Activated CD4-positive, alpha-beta T cell treated with anti-CD3 and anti-CD28 coated beads, Interleukin-2, amount 10 ng/mL, durations not matched to agents 7 days and 5 days (primary cell): ENCODE results near the gene MAGEA8. TPM values are rescaled to one million over a fixed set of nuclear protein-coding genes. Genes with fewer than 3 reads are reported as not detected.
"Not testable (repeated sequence)": the region's sequence is repeated elsewhere in the genome, so short reads cannot be mapped to it uniquely, and the experiment has no call there.

ENCODE experiments used
- CTCF ChIA-PET: fragments of 350-600 bp; sonication (Branson Sonifier 250); formaldehyde crosslinking; loops from one replicate; lab custom pipeline; 2021; ENCODE audit warnings: antibody characterized with exemption; lab: Charles Lee
- POLR2A ChIA-PET: fragments of 350-600 bp; sonication (Branson Sonifier 250); formaldehyde crosslinking; loops from one replicate; lab custom pipeline; 2021; ENCODE audit warnings: antibody characterized with exemption; lab: Charles Lee
- DNase-seq: peaks from one replicate; pipeline ENCODE4 v3.0.0-alpha.2; 2020
- H3K27ac Mint-ChIP-seq: one replicate; pipeline ENCODE4 v1.8.0; 2021; ENCODE audit warnings: mild to moderate bottlenecking, moderate library complexity, mixed read lengths
- H3K27me3 Mint-ChIP-seq: one replicate; pipeline ENCODE4 v1.8.0; 2021; ENCODE audit warnings: mixed read lengths
- H3K36me3 Mint-ChIP-seq: one replicate; pipeline ENCODE4 v1.8.0; 2021; ENCODE audit warnings: low read depth, mixed read lengths
- H3K4me1 Mint-ChIP-seq: one replicate; pipeline ENCODE4 v1.8.0; 2021; ENCODE audit warnings: mixed read lengths
- H3K4me3 Mint-ChIP-seq: one replicate; pipeline ENCODE4 v1.8.0; 2021; ENCODE audit warnings: mild to moderate bottlenecking, moderate library complexity, mixed read lengths
- H3K9me3 Mint-ChIP-seq: one replicate; pipeline ENCODE4 v1.8.0; 2021; ENCODE audit warnings: mixed read lengths
- total RNA-seq, 2 experiments: library from RNA; stranded (reverse); gene quantifications; one replicate each; pipeline ENCODE4 v1.2.3, GENCODE V29; 2021

The MAGEA8 gene, protein sequence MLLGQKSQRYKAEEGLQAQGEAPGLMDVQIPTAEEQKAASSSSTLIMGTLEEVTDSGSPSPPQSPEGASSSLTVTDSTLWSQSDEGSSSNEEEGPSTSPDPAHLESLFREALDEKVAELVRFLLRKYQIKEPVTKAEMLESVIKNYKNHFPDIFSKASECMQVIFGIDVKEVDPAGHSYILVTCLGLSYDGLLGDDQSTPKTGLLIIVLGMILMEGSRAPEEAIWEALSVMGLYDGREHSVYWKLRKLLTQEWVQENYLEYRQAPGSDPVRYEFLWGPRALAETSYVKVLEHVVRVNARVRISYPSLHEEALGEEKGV
- not detected for total RNA-seq

DNA sequence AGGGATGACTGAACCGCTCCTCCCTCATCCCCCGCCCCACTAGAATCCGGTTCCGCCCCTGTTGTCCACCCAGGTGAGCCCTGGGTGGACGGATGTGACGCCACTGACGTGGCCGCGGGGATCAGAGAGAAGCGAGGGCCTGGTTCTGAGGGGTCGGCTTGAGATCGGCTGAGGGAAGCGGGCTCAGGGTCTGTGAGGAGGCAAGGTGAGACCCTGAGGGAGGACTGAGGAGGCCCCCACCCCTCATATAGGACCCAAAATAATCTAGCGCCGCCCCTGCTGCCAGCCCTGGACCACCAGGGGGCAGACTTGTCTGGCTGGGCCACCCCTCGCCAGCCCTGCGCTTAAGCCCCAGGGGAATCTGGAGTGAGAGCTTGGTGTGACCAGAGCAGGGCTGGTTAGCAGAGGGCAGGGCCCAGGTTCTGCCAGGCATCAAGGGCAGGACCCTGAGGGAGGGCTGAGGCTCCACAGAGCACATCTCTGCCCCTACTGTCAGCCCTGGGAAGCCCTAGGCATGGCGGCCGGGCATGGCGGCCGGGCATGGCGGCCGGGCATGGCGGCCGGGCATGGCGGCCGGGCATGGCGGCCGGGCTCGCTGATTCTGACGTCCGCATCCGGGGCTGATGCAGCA is at the start of gene MAGEA8:
Gene MAGEA8 (plus strand): TSS at position 103 of the 631 bp plus-strand sequence. CDS start 3,090 bp downstream, outside the sequence.
- ChIA-PET CTCF (interaction anchor here (1.7 kb wide), 1 partner anchor 19 kb away, joined by 3 read pairs; no protein-coding TSS in a partner anchor), POLR2A (no interaction called here)
- no peak for DNase-seq
- H3K27me3 Mint-ChIP-seq: peaks cover 5% of the 10 kb centered on the region
- H3K36me3 Mint-ChIP-seq: no peaks in the 10 kb centered on the region
- H3K9me3 Mint-ChIP-seq: no peaks in the 10 kb centered on the region
- no peak within 1 kb of the TSS for H3K4me3 Mint-ChIP-seq
- peaks cover 8% of the 10 kb centered on the region for H3K4me1 Mint-ChIP-seq
- H3K27ac Mint-ChIP-seq: no peak within 1 kb of the TSS

DNA sequence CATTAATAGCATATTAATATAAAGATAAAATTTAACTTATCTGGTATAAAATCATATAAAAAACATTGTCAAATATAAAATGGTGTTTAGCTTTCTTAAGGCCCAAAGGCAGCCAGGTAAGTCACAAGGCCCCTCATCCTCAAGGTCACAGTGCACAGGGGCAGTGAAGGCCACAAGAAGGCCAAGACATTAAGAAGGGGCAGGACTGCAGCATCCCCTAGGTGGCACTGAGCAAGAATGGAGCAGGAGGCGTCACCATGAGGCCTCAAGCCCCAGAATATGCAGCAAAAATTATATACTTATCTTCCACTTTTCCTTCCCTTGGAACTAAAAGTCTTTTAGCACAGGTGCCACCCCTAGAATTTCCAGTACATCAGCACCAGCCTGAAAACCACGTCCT is 49.5 kb upstream of the MAGEA8 start:
- Mint-ChIP-seq H3K4me1 (peaks cover 26% of the 10 kb centered on the region), H3K27me3 (peaks cover 2% of the 10 kb centered on the region), H3K4me3 (no peak overlapping the region), H3K9me3 (no peaks in the 10 kb centered on the region), H3K36me3 (no peaks in the 10 kb centered on the region), H3K27ac (no peak overlapping the region)
- POLR2A ChIA-PET: no interaction called here
- CTCF ChIA-PET: no interaction called here
- DNase-seq: no peak

DNA sequence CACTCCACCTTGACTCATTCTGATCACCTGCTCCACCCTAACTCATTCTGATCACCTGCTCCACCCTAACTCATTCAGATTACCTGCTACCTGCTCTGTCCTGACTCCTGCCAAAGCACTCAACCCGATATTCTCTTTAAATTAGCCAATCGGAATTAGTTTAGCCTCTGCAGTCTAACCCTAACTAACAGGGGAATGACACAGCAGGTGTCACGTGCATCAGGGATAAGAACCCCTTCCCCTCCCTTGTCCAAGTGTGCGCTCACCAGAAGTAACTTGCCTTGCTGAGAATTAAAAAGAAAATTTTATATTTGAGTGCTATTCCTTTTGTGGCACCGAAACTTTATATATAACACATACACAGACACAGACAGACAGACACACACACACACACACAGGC is 44.3 kb upstream of the MAGEA8 start:
- H3K4me3 Mint-ChIP-seq, DNase-seq, H3K27me3 Mint-ChIP-seq, H3K9me3 Mint-ChIP-seq, H3K27ac Mint-ChIP-seq, H3K4me1 Mint-ChIP-seq, H3K36me3 Mint-ChIP-seq, POLR2A ChIA-PET: not testable (repeated sequence)
- CTCF ChIA-PET: interaction anchor here (0.7 to 1.1 kb wide), 2 partner anchors 13 to 870 kb away, joined by 3 read pairs; no protein-coding TSS in a partner anchor

DNA sequence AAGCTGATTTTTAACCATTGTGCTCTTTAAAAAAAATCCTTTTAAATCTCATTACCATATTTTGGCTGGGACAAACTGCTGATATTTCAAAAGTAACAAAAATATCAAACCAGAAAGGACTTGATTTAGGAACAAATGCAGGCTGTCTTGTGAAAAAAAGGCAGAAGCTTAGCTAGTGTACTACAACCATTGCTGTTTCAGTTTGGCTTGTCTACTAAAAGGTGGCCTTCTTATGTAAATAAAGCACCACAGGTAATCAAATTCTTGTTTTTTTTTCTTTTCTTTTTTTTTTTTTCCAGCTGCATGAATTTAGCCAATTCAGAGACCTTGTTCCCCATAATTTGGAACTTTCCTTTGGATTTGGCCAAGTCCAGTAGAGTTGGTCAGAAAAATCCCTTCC is 43.8 kb upstream of the MAGEA8 start:
- CTCF ChIA-PET: interaction anchor here (0.7 to 1.1 kb wide), 2 partner anchors 13 to 870 kb away, joined by 3 read pairs; no protein-coding TSS in a partner anchor

DNA sequence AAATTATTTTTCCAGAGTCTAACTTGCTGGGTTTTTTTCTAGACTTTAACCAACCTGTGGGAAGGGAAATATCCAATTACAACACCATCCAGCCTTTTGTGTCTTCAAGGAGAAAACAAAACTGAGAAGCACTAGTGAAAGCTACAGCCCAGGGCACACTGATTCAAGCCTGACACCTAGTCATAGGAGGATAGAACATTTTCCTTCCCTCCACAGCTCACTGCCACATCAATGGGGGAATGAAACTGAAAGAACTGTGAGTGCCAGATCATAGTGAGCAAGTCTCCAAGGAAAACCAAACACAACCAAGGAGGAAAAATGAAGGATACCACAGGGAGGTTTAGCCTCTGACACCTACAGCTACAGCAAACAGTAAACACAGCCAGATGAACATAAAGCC is 43.3 kb upstream of the MAGEA8 start:
- Mint-ChIP-seq H3K36me3 (no peaks in the 10 kb centered on the region), H3K27me3 (peaks cover 2% of the 10 kb centered on the region), H3K9me3 (no peaks in the 10 kb centered on the region), H3K4me1 (peaks cover 7% of the 10 kb centered on the region), H3K27ac (no peak overlapping the region), H3K4me3 (no peak overlapping the region)
- ChIA-PET CTCF (interaction anchor here (0.6 kb wide), 1 partner anchor 196 kb away, joined by 3 read pairs; no protein-coding TSS in a partner anchor), POLR2A (no interaction called here)
- DNase-seq: no peak

More for the DNA sequence above, 43.8 kb upstream of the MAGEA8 start:
- H3K4me1 Mint-ChIP-seq: peaks cover 7% of the 10 kb centered on the region
- no peak overlapping the region for H3K4me3 Mint-ChIP-seq
- H3K9me3 Mint-ChIP-seq: no peaks in the 10 kb centered on the region
- H3K27me3 Mint-ChIP-seq: peaks cover 2% of the 10 kb centered on the region
- H3K36me3 Mint-ChIP-seq: no peaks in the 10 kb centered on the region
- POLR2A ChIA-PET: no interaction called here
- DNase-seq: no peak
- H3K27ac Mint-ChIP-seq: no peak overlapping the region

DNA sequence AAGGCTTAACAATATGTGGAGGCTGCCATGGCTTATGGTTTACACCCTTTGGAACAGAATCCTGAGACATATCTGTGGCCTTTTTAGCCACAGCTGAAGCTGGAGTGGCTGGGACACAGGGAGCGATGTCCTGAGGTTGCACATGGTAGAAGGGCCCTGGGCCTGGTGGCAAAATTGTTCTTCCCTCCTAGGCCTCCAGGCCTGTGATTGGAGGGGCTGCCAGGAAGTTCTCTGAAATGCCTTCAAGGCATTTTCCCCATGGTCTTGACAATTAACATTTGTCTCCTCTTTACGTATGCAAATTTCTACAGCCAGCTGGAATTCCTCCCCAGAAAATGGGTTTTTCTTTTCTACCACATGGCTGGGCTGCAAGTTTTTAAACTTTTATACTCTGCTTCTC is 39.1 kb upstream of the MAGEA8 start:
- POLR2A ChIA-PET: no interaction called here
- H3K9me3 Mint-ChIP-seq: no peaks in the 10 kb centered on the region
- no peak overlapping the region for H3K27ac Mint-ChIP-seq
- CTCF ChIA-PET: no interaction called here
- DNase-seq: no peak
- H3K27me3 Mint-ChIP-seq: peaks cover 8% of the 10 kb centered on the region
- H3K36me3 Mint-ChIP-seq: no peaks in the 10 kb centered on the region
- no peak overlapping the region for H3K4me3 Mint-ChIP-seq
- peaks cover 5% of the 10 kb centered on the region for H3K4me1 Mint-ChIP-seq

DNA sequence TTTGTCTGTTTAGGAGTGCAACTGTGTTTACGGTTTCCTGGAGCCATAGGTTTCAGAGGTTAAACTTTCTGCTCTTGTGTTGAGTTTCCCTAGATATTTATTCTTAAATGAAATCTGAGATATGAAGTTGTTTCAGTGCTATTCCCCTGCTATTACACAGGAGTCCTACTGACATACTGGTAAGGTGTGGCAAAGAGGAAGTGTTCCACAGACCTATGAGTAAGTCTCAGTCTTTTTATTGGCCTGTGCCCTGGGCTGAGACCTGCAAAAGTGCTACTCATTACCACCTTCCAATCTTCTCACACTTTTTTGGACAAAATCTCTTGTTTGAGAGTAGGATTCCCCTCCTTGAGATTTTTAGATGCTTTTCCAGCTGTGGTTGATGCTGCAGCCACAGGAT is 35.6 kb upstream of the MAGEA8 start:
- H3K27me3 Mint-ChIP-seq: peaks cover 7% of the 10 kb centered on the region
- no peaks in the 10 kb centered on the region for H3K9me3 Mint-ChIP-seq
- no peaks in the 10 kb centered on the region for H3K36me3 Mint-ChIP-seq
- CTCF ChIA-PET: no interaction called here
- H3K4me1 Mint-ChIP-seq: no peaks in the 10 kb centered on the region
- POLR2A ChIA-PET: no interaction called here
- H3K4me3 Mint-ChIP-seq: no peak overlapping the region
- no peak for DNase-seq
- no peak overlapping the region for H3K27ac Mint-ChIP-seq

DNA sequence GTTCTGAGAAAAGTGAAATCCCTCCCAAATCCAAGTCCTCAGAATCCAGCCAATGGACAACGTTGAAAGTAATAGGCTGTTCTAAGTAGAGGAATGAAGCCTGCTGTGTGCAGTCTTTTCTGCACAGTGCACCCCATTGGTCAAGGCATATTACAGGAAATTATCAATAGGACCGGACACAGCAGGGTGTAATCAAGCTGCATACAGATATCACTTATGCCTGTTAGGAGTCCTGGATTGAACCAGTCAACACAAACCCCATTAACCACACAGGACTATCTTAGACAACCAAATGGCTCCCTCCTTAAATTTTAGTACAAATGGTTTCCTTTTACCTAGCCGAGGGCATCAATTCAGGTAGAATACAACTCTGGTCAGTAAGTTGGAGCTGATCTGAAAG is 34.2 kb upstream of the MAGEA8 start:
- Mint-ChIP-seq H3K4me3 (no peak overlapping the region), H3K9me3 (no peaks in the 10 kb centered on the region), H3K4me1 (no peaks in the 10 kb centered on the region), H3K27me3 (peaks cover 7% of the 10 kb centered on the region), H3K36me3 (no peaks in the 10 kb centered on the region), H3K27ac (no peak overlapping the region)
- POLR2A ChIA-PET: no interaction called here
- CTCF ChIA-PET: no interaction called here
- DNase-seq: no peak

DNA sequence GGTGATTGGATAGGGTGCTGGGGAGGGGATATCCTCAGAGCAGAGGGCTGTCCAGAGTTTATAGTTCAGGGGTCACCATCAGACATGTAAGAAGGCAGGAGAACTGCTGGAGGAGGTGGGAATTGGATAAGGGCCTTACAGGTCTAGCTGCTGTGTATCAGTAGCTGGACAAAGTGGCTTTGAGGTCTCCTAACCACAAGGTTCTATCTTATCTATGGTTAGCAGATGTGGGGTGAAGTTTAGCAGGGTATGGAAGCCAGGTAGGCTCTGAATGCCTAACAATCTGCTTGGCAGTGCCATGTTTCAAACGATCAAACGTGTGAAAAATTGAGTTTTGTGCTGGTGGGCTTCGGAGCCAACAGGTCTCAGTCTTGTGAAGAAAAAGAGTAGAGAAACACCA is 32.1 kb upstream of the MAGEA8 start:
- CTCF ChIA-PET: no interaction called here
- peaks cover 3% of the 10 kb centered on the region for H3K27me3 Mint-ChIP-seq
- POLR2A ChIA-PET: no interaction called here
- H3K4me1 Mint-ChIP-seq: no peaks in the 10 kb centered on the region
- no peaks in the 10 kb centered on the region for H3K36me3 Mint-ChIP-seq
- no peaks in the 10 kb centered on the region for H3K9me3 Mint-ChIP-seq
- no peak overlapping the region for H3K27ac Mint-ChIP-seq
- no peak for DNase-seq
- H3K4me3 Mint-ChIP-seq: no peak overlapping the region

DNA sequence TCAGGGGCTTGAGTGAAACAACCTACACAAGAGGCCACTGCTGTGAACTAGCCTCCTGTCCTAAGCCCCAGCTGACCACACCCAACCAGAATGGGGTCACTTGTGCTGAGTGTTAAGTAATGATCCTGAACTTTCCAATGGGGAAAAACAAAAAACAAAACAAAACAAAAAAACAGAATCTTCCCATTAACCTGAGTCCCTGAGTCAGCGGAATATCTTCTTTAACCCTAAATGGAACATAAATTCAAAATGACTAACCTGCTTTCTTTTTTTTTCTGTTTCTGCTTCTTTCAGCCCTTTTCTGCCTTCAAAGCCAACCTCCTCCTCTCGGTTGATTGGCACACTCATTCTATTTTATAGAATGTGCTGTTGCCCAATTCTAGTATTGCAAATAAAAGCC is 31.2 kb upstream of the MAGEA8 start:
- ChIA-PET POLR2A (no interaction called here), CTCF (interaction anchor here (0.7 kb wide), 1 partner anchor 13 kb away, joined by 3 read pairs; no protein-coding TSS in a partner anchor)
- Mint-ChIP-seq H3K36me3 (no peaks in the 10 kb centered on the region), H3K4me1 (no peaks in the 10 kb centered on the region), H3K27ac (no peak overlapping the region), H3K9me3 (no peaks in the 10 kb centered on the region), H3K4me3 (no peak overlapping the region), H3K27me3 (no peaks in the 10 kb centered on the region)
- DNase-seq: no peak

DNA sequence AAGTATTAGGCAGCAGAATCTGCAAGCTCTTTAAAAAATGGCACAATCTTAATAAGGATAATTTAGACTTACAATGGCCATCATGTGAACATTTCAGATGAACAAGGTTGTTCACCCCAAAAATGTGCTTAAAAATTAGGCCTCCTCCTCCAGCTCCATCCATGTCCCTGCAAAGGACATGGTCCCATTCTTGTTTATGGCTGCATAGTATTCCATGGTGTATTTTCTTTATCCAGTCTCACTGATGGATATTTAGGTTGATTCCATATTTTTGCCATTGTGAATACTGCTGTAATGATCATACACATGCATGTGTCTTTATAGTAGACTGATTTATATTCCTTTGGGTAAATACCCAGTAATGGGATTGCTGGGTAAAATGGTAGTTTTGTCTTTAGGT is 29.1 kb upstream of the MAGEA8 start:
- Mint-ChIP-seq H3K4me3 (no peak overlapping the region), H3K9me3 (no peaks in the 10 kb centered on the region), H3K27ac (no peak overlapping the region), H3K4me1 (no peaks in the 10 kb centered on the region), H3K36me3 (no peaks in the 10 kb centered on the region), H3K27me3 (no peaks in the 10 kb centered on the region)
- POLR2A ChIA-PET: no interaction called here
- CTCF ChIA-PET: no interaction called here
- DNase-seq: no peak

DNA sequence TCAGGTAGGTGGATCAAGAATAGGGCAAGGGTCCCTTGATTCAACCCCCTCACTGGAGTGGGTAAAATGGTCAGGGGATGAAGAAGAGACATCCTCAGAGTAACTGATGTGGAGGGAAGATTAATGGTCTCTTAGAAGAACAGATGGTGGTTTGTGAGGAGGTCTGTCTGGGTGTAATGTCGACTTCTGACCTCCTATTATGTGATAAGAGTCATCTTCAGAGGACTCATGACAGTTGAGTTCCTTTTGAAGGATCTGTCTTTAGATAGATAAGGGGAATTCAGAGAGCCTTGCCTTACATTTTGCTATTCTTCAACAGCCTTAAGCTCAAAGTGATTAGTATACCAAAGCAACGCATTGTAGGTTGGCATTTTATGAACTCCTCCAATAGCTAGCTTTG is 27.1 kb upstream of the MAGEA8 start:
- H3K36me3 Mint-ChIP-seq: no peaks in the 10 kb centered on the region
- H3K27ac Mint-ChIP-seq: no peak overlapping the region
- peaks cover 2% of the 10 kb centered on the region for H3K9me3 Mint-ChIP-seq
- H3K27me3 Mint-ChIP-seq: no peaks in the 10 kb centered on the region
- no peaks in the 10 kb centered on the region for H3K4me1 Mint-ChIP-seq
- ChIA-PET CTCF (no interaction called here), POLR2A (no interaction called here)
- DNase-seq: no peak
- H3K4me3 Mint-ChIP-seq: no peak overlapping the region

DNA sequence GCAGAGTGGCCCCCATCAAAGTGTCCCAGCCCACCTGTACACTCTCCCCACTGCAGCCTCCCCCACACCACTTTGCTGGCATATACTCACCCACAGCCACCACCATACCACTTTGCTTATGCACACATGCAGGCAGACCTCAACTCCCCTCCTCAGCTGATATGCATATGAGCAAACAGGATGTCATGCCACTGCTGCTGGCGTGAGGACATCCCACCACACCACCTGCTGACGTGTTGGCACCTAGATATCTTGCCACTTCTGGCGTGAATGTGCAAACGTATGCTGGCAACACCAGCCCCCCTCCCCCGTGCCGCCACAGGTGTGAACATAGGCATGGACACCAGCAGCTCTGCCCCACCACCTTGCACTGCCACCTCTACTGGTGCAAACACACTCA is 22.4 kb upstream of the MAGEA8 start:
- ChIA-PET CTCF (no interaction called here), POLR2A (no interaction called here)
- Mint-ChIP-seq H3K4me3 (no peak overlapping the region), H3K36me3 (no peaks in the 10 kb centered on the region), H3K9me3 (peaks cover 16% of the 10 kb centered on the region), H3K27me3 (peaks cover 17% of the 10 kb centered on the region), H3K4me1 (no peaks in the 10 kb centered on the region), H3K27ac (no peak overlapping the region)
- no peak for DNase-seq
